Breast epithelium (tissue), 3 donors: ENCODE measurements around the gene DCST1.

Experiments used
- CTCF ChIP-seq, 3 donors: fragments of 450-650 bp; IDR thresholded peaks; one replicate each; pipeline ENCODE4 v1.5.1; 2016 to 2017; ENCODE audit warnings: antibody characterized with exemption in 3 of 3, mild to moderate bottlenecking in 3 of 3, moderate library complexity in 3 of 3
- POLR2A ChIP-seq: fragments of 450-650 bp; IDR thresholded peaks from one replicate; pipeline ENCODE4 v1.6.1; 2016; ENCODE audit warnings: antibody characterized with exemption, mild to moderate bottlenecking, moderate library complexity
- POLR2AphosphoS5 ChIP-seq, 3 donors: sonication (generic); formaldehyde crosslinking; IDR thresholded peaks; one replicate each; pipeline ENCODE4 v1.6.1; 2017; ENCODE audit warnings: antibody characterized with exemption in 3 of 3

- TF ChIP-seq CTCF (IDR thresholded peaks at IDR 0.05) (no peak), POLR2AphosphoS5 (IDR thresholded peaks at IDR 0.05) (no peak), POLR2A (no peak)
These were observed 14.0 kb upstream of the DCST1 start for GRCh38 chr1:155019377-155020245.
